GM18868 (cell line): Measurements from ENCODE around the gene LVRN.
"Not testable (repeated sequence)": the region's sequence is repeated elsewhere in the genome, so short reads cannot be mapped to it uniquely, and the experiment has no call there.

Experiments used
- ATAC-seq: cut with Tn5 transposase; IDR thresholded peaks from one replicate; pipeline ENCODE4 v1.9.1; 2021; ENCODE audit warnings: mild to moderate bottlenecking, moderate library complexity; ENCODE audit not compliant: unreplicated experiment

The LVRN gene

GRCh38 chr5:115962239-115962564 lies at the start of gene LVRN:
Gene LVRN, plus strand, starts transcription at chr5:115962475. Its CDS starts 143 bp downstream, at chr5:115962618.
- no peak for ATAC-seq

- not testable (repeated sequence) for ATAC-seq
These were observed 48.5 kb upstream of the LVRN start for GRCh38 chr5:115913623-115914400.

GRCh38 chr5:115920171-115920725 lies 42.0 kb upstream of the LVRN start:
- ATAC-seq = no peak

GRCh38 chr5:115928578-115929407 lies 33.5 kb upstream of the LVRN start:
- ATAC-seq = not testable (repeated sequence)

GRCh38 chr5:115930171-115930570 lies 32.1 kb upstream of the LVRN start:
- not testable (repeated sequence) for ATAC-seq

GRCh38 chr5:115930630-115931337 lies 31.5 kb upstream of the LVRN start:
- no peak for ATAC-seq

- ATAC-seq = no peak
These were observed 29.3 kb upstream of the LVRN start for GRCh38 chr5:115932991-115933390.

- ATAC-seq = no peak
These were observed 27.8 kb upstream of the LVRN start for GRCh38 chr5:115934388-115934974.

GRCh38 chr5:115936031-115936430 lies 26.2 kb upstream of the LVRN start:
- ATAC-seq = no peak

- ATAC-seq = no peak
These were observed 23.2 kb upstream of the LVRN start for GRCh38 chr5:115939059-115939458.

- no peak for ATAC-seq
These were observed 22.0 kb upstream of the LVRN start for GRCh38 chr5:115940080-115940810.

GRCh38 chr5:115941051-115941675 lies 21.1 kb upstream of the LVRN start:
- ATAC-seq = no peak

GRCh38 chr5:115944501-115944900 lies 17.8 kb upstream of the LVRN start:
- no peak for ATAC-seq

- ATAC-seq = no peak
These were observed 15.6 kb upstream of the LVRN start for GRCh38 chr5:115946655-115947054.

- ATAC-seq = no peak
These were observed 15.0 kb upstream of the LVRN start for GRCh38 chr5:115947260-115947659.

GRCh38 chr5:115948091-115948534 lies 14.2 kb upstream of the LVRN start:
- ATAC-seq = no peak

GRCh38 chr5:115949096-115949495 lies 13.2 kb upstream of the LVRN start:
- ATAC-seq = no peak

- no peak for ATAC-seq
These were observed 9.7 kb upstream of the LVRN start for GRCh38 chr5:115952588-115952987.

- no peak for ATAC-seq
These were observed 8.1 kb upstream of the LVRN start for GRCh38 chr5:115954144-115954543.

- ATAC-seq = no peak
These were observed 5.3 kb upstream of the LVRN start for GRCh38 chr5:115956957-115957356.
